ENCODE data around the gene INHBC. TPM values are rescaled to one million over a fixed set of nuclear protein-coding genes. Genes with fewer than 3 reads are reported as not detected.
"Not testable (repeated sequence)": the region's sequence is repeated elsewhere in the genome, so short reads cannot be mapped to it uniquely, and the experiment has no call there.

The INHBC gene
- total RNA-seq, 1 experiment from 2014 or later = not detected

GRCh38 chr12:57491393-57492280, 57.1 kb downstream of the INHBC start:
- peak; percentile 36 for DNase-seq (ENCODE audit: low read depth)

GRCh38 chr12:57495051-57495701, 60.6 kb downstream of the INHBC start:
- in situ Hi-C loops (cut with HindIII; ENCODE audit: low pct_unique_long_range_greater_than_20kb, low sequenced_read_pairs); DNase-seq (ENCODE audit: low read depth): not testable (repeated sequence)

More at GRCh38 chr12:57491393-57492280, 57.1 kb downstream of the INHBC start:
- in situ Hi-C loops (cut with HindIII; ENCODE audit: low pct_unique_long_range_greater_than_20kb, low sequenced_read_pairs) = no loop called here

- no peak for DNase-seq (ENCODE audit: low read depth)
Measured at GRCh38 chr12:57496822-57497221, 62.2 kb downstream of the INHBC start.

GRCh38 chr12:57497223-57498131, 62.9 kb downstream of the INHBC start:
- in situ Hi-C loops (cut with HindIII; ENCODE audit: low pct_unique_long_range_greater_than_20kb, low sequenced_read_pairs) = no loop called here
- no peak for DNase-seq (ENCODE audit: low read depth)

More at GRCh38 chr12:57496822-57497221, 62.2 kb downstream of the INHBC start:
- in situ Hi-C loops (cut with HindIII; ENCODE audit: low pct_unique_long_range_greater_than_20kb, low sequenced_read_pairs) = no loop called here

GRCh38 chr12:57498132-57498502, 63.5 kb downstream of the INHBC start:
- in situ Hi-C loops (cut with HindIII; ENCODE audit: low pct_unique_long_range_greater_than_20kb, low sequenced_read_pairs) = no loop called here
- no peak for DNase-seq (ENCODE audit: low read depth)

GRCh38 chr12:57498571-57498970, 64.0 kb downstream of the INHBC start:
- in situ Hi-C loops (cut with HindIII; ENCODE audit: low pct_unique_long_range_greater_than_20kb, low sequenced_read_pairs) = no loop called here
- no peak for DNase-seq (ENCODE audit: low read depth)

GRCh38 chr12:57500213-57500612, 65.6 kb downstream of the INHBC start:
- DNase-seq (ENCODE audit: low read depth) = no peak
- in situ Hi-C loops (cut with HindIII; ENCODE audit: low pct_unique_long_range_greater_than_20kb, low sequenced_read_pairs) = no loop called here

Other genes starting within 250 kb of the INHBC start
- gene NXPH4, start 218.0 kb upstream of the INHBC start, total RNA-seq (2014; rRNA removed; shearing (Covaris generic); ENCODE audit: low replicate concordance) = 0.54 TPM in 1 of 2 replicates, not detected in the other
- gene SHMT2, start 205.1 kb upstream of the INHBC start, total RNA-seq (2014; rRNA removed; shearing (Covaris generic); ENCODE audit: low replicate concordance) = 246 and 291 TPM in 2 replicates
- gene STAC3, start 183.6 kb upstream of the INHBC start, total RNA-seq (2014; rRNA removed; shearing (Covaris generic); ENCODE audit: low replicate concordance) = 0.95 TPM in 1 of 2 replicates, not detected in the other
- 22.8 and 27.5 TPM in 2 replicates for gene R3HDM2, start 3.7 kb upstream of the INHBC start, total RNA-seq (2014; rRNA removed; shearing (Covaris generic); ENCODE audit: low replicate concordance)
- gene INHBE, start 20.5 kb downstream of the INHBC start, total RNA-seq (2014; rRNA removed; shearing (Covaris generic); ENCODE audit: low replicate concordance) = not detected in 2 replicates
- gene GLI1, start 25.0 kb downstream of the INHBC start, total RNA-seq (2014; rRNA removed; shearing (Covaris generic); ENCODE audit: low replicate concordance) = 0.57 and 1.8 TPM in 2 replicates
- gene ARHGAP9, start 45.1 kb downstream of the INHBC start, total RNA-seq (2014; rRNA removed; shearing (Covaris generic); ENCODE audit: low replicate concordance) = not detected in 2 replicates
- 285 and 315 TPM in 2 replicates for gene MARS1, start 53.3 kb downstream of the INHBC start, total RNA-seq (2014; rRNA removed; shearing (Covaris generic); ENCODE audit: low replicate concordance)
- gene DDIT3, start 85.7 kb downstream of the INHBC start, total RNA-seq (2014; rRNA removed; shearing (Covaris generic); ENCODE audit: low replicate concordance) = 19.6 and 64.7 TPM in 2 replicates
- gene MBD6, start 88.0 kb downstream of the INHBC start, total RNA-seq (2014; rRNA removed; shearing (Covaris generic); ENCODE audit: low replicate concordance) = 4.3 and 8.3 TPM in 2 replicates
- 358 and 362 TPM in 2 replicates for gene DCTN2, start 112.4 kb downstream of the INHBC start, total RNA-seq (2014; rRNA removed; shearing (Covaris generic); ENCODE audit: low replicate concordance)
- not detected in 2 replicates for gene KIF5A, start 115.3 kb downstream of the INHBC start, total RNA-seq (2014; rRNA removed; shearing (Covaris generic); ENCODE audit: low replicate concordance)
- 33.7 and 39.2 TPM in 2 replicates for gene PIP4K2C, start 156.4 kb downstream of the INHBC start, total RNA-seq (2014; rRNA removed; shearing (Covaris generic); ENCODE audit: low replicate concordance)
- gene DTX3, start 170.0 kb downstream of the INHBC start, total RNA-seq (2014; rRNA removed; shearing (Covaris generic); ENCODE audit: low replicate concordance) = 9.6 and 14.4 TPM in 2 replicates
- gene ARHGEF25, start 176.7 kb downstream of the INHBC start, total RNA-seq (2014; rRNA removed; shearing (Covaris generic); ENCODE audit: low replicate concordance) = 43.3 and 58.6 TPM in 2 replicates
- 64.3 and 66.6 TPM in 2 replicates for gene B4GALNT1, start 198.4 kb downstream of the INHBC start, total RNA-seq (2014; rRNA removed; shearing (Covaris generic); ENCODE audit: low replicate concordance)

Measured in Caki2 (cell line).